NCI-H82 treated with DMSO at 0.1 percent for 48 hours (cell line): ENCODE measurements around the gene PARD3B.

Source experiments
- DNase-seq: peaks from one replicate; lab custom pipeline; 2025; ENCODE audit not compliant: unreplicated experiment; lab: John Stamatoyannopoulos, UW

PARD3B gene

DNA sequence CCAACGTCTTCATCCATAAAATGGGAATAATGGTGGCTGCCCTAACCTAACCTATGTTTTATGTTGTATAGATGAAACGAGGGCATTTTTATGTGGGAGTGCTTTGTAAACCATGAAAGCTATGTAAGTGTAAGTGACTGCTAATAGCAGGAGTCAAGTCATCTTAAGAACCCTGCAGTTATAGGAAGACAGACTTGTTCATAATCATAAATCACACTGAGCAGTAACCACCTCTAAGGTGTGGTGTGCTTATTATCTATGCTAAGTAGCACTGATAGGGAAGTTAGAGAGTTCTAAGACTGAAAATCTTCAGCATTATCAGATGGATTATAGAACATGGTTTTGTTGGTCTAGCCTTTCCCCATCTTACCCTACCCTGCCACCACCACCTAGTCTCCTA, 1112.8 kb downstream of the PARD3B start:
- DNase-seq, result no peak

- no peak for DNase-seq
Observed at GRCh38 chr2:205658572-205658971, 1113.3 kb downstream of the PARD3B start.

- no peak for DNase-seq
Observed at GRCh38 chr2:205659922-205660321, 1114.6 kb downstream of the PARD3B start.

DNA sequence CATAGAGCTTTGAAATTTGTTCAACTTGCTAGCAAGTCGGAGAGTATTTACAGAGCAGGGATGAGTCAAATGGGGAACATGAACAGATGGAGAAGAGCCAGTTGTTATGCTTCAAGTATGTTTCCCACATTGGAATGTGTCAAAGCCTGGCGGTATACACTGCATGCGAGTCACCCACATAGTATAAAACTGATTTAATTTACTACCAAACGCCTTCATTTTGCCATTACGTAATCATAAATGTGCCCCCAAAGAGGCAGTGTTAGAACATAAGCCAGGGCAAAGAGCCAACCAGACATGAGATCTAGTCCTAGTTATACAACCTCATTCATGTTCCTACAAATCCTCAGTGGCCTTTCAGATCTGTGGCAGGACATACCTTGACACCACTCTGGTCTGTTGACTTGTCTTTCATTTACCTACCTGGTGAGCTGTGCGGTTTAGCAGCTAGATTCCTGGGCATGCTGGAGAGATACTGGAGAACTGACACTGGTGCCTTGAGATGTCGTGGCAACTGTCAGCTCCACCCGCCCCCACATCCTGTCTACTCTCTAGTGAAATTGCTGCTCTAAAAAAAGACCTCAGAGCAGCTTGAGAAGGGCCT, 1115.3 kb downstream of the PARD3B start:
- DNase-seq, result no peak

DNA sequence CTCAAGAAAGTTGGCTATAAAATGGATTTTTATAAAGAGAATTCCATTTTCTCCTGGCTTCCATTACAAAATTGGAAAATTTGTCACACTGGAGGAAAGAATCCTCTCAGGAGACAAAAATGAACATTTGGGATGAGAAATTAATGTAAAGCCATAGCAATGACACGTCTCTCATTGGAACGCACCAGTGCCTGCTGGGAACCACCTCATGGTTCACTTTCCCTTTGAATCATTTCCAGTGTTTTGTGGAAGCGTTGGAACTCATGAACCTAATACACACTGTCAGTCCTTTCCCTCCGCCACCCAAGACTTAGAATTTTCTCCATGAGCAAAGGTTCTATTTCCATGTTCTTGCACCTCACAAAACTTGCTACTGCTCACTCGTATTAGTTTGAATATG, 1116.0 kb downstream of the PARD3B start:
- DNase-seq, result no peak

DNA sequence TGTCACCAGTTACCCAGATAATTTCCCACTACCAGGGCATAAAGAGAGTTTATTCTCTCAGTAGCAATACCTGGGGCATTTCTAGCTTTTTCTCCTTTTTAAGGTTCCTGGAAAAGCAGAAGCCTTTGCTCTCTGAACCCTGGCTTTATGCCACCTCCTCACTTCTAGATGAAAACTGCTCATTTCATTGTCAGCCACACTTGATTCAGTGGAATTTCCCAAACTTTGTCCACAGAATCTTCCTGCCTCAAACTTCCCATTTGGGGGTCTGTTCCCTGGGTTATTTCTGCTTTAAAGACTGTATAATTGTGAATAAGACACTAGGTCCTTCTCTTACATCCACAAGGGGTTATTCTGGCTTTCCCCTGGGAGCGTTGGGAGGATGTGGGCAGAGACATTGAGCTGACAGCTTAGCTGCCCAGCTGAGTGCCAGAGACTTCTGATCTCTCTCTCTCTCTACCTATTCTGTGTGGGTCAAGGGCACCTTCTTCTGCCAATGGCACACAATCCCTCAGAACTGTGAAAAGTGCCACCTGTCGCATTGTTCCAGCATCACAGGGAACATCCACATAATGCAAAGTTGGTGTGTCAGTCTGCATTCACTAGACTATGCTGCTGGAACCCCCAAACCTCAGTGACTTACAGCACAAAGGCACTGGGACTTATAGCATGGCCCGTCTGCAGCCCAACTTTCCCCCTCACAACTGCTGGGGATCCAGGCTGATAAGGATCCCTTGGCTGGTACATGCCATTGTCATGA, 1117.1 kb downstream of the PARD3B start:
- DNase-seq, result no peak

DNA sequence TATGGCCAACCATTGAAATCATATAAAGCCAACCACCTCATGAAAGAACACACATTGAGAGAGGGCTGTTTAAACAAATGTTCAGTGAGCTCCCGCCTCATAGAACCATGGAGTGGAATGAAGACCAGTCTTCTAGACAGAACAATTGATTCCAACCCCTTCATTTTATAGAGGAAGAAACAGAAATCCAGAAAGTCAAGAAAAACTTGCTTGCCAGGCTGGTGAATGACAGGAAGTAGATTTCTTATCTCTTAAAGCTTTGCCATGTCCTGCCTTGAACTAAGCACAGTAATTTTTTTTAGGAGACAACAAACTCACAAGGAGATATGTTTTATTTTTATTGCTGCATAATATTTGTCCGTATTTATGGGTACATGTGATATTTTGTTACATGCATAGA, 1120.5 kb downstream of the PARD3B start:
- DNase-seq, result no peak
